ENCODE data around the gene FAM241A. TPM values are rescaled to one million over a fixed set of nuclear protein-coding genes. Genes with fewer than 3 reads are reported as not detected.

The FAM241A gene
- polyA plus RNA-seq, 3 donors = 1.8 to 5.5 (median 4.8) TPM

DNA sequence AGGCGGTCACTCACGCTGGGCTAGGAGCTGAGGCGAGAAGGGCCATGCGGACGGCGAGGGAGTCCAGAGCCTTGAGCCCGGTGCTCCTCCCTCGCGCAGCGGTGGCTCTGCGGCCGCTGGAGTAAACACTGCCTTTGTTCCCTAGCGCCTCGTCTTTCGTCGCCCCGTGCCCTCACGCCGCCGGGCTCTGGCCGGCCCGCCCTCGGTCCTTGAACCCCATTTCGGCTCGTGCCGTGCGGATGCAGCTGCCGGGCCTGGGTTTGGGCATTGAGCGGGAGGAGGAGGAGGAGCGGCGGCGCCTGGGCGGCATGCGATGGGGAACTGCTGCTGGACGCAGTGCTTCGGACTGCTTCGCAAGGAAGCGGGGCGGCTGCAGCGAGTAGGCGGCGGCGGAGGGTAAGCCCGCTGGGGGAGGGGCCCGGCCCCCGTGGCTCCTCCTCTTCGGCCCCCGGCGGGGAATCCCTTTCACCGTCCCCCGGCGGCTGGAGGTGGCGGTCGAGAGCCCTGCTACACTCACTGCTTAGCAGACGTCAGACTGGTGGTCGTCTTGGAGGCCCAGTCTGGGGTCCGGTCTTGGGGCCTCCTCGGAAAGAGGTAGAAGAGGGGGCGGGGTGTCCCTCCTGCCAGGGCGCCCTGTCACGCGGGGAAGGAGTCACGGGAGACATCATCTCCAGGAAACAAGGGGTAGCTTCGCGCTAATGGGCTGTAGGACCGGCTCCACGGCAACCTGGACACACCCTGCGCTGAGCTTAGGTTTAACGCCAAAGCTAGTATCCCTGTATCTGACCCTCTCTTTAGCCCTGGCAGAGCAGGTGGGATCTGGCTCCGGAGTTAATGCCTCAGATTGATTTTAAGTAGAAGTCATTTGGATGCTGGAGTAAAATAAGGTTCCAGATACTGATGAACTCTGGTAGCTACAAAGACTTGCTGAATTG lies 86.8 kb downstream of the FAM241A start, which contains the start of gene AP1AR:
Gene AP1AR, plus strand, starts transcription at position 9 of the 935 bp plus-strand sequence. Its CDS starts 305 bp downstream, at position 314.
- under 1% methylated on average over 69 of the region's 70 CpGs for WGBS (ENCODE audit: insufficient coverage)
- peak within 1 kb of the TSS; percentile 93 to 99 for H3K4me3 Mint-ChIP-seq
- no peaks in the 10 kb centered on the region for H4K20me1 ChIP-seq (ENCODE audit: insufficient read depth, low read length)
- H3K4me1 ChIP-seq (ENCODE audit: control insufficient read depth in 1 of 2, insufficient read depth in 2 of 2, low read length in 2 of 2) = peaks cover 20% of the 10 kb centered on the region in 2 donors
- peaks cover 35% of the 10 kb centered on the region for H3K79me2 ChIP-seq (ENCODE audit: insufficient read depth, low read length)
- peaks cover 19% of the 10 kb centered on the region for H3K4me1 Mint-ChIP-seq
- peaks cover 2 to 9% of the 10 kb centered on the region in 2 donors for H3K36me3 Mint-ChIP-seq
- no peak for TF ChIP-seq CTCF (IDR thresholded peaks at IDR 0.05)
- DNase-seq = peak; percentile 71 to 83 (median 81)
- no peaks in the 10 kb centered on the region for H3K36me3 ChIP-seq (replicated peaks in 1 of 2; ENCODE audit: control insufficient read depth in 1 of 2, insufficient read depth in 2 of 2, low read length in 2 of 2)
- peak within 1 kb of the TSS; percentile 98 to 100 (median 99) for H3K27ac Mint-ChIP-seq
- H3K9me3 ChIP-seq (replicated peaks in 1 of 2; ENCODE audit: control insufficient read depth in 1 of 2, insufficient read depth in 1 of 2, low read length in 2 of 2) = no peaks in the 10 kb centered on the region
- H3K4me3 ChIP-seq (replicated peaks in 1 of 3; ENCODE audit: low read depth in 2 of 3, low read length in 3 of 3) = peak within 1 kb of the TSS; percentile 71 to 90 (median 83)
- peak within 1 kb of the TSS; percentile 99 for H3K27ac ChIP-seq (ENCODE audit: low read depth in 1 of 2, low read length in 2 of 2)
- intact Hi-C loops (cut with micrococcal nuclease) = loop anchor here (2.0 to 10.0 kb wide), 3 partner anchors 83 to 133 kb away; partner anchors contain the start of gene FAM241A (in 1 of the 2)
- H2AFZ ChIP-seq (ENCODE audit: insufficient read depth, low read depth, low read length, poor library complexity, severe bottlenecking) = peak within 1 kb of the TSS; percentile 88
- H3K27me3 Mint-ChIP-seq (ENCODE audit: low read depth in 3 of 3) = peaks cover 0 to 2% (median 2%) of the 10 kb centered on the region in 3 donors
- no peaks in the 10 kb centered on the region for H3K27me3 ChIP-seq (ENCODE audit: control insufficient read depth in 2 of 2, insufficient read depth in 2 of 2, low read length in 2 of 2)
- H3K9me3 Mint-ChIP-seq = no peaks in the 10 kb centered on the region
- H3K4me2 ChIP-seq (replicated peaks; ENCODE audit: extremely low read depth, low read length, poor library complexity, severe bottlenecking) = peak within 1 kb of the TSS; percentile 85
- peak within 1 kb of the TSS; percentile 94 for H3K9ac ChIP-seq (ENCODE audit: insufficient read depth, low read length, poor library complexity, severe bottlenecking)

DNA sequence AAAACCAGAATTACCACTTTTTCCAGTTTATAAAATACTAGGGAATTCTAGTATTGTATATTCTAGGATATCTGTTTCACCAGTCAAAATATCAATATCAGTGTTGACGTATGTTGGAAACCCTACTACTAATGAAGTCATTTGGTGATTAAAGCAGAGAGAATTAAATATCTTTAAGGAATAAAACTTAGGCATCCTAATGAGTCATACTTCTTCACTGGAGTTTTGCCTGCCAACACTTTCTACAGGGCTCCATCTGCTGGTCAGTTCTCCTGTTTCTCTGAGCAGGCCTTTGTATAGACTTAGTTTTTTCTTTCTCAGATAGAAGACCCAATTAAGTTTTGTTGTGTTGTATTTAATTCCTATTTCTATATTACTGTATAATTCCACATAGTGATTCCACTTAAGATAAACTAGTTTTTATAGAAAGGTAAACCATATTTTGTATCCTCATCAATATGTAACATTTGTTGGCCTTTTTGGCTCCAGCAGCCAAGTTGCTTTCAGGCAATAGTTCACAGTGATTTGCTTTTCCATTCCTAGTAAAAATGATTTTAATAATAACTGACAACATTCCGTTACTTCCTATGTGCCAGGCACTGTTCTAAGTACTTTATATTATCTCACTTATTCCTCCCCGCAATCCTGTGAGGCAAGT lies 89.8 kb downstream of the FAM241A start:
- H2AFZ ChIP-seq (ENCODE audit: insufficient read depth, low read depth, low read length, poor library complexity, severe bottlenecking) = no peak overlapping the region
- H4K20me1 ChIP-seq (ENCODE audit: insufficient read depth, low read length) = no peaks in the 10 kb centered on the region
- H3K79me2 ChIP-seq (ENCODE audit: insufficient read depth, low read length) = peaks cover 38% of the 10 kb centered on the region
- peak; percentile 58 to 80 (median 80) for DNase-seq
- no peaks in the 10 kb centered on the region for H3K27me3 ChIP-seq (ENCODE audit: control insufficient read depth in 2 of 2, insufficient read depth in 2 of 2, low read length in 2 of 2)
- no peaks in the 10 kb centered on the region for H3K9me3 Mint-ChIP-seq
- intact Hi-C loops (cut with micrococcal nuclease) = loop anchor here in 1 of 2 donors (5.0 to 10.0 kb wide), 2 partner anchors 90 to 133 kb away; partner anchors contain the start of gene FAM241A
- peaks cover 18% of the 10 kb centered on the region for H3K4me1 Mint-ChIP-seq
- H3K4me3 Mint-ChIP-seq = no peak overlapping the region
- peak; percentile 84 for TF ChIP-seq CTCF (IDR thresholded peaks at IDR 0.05)
- no peaks in the 10 kb centered on the region for H3K36me3 ChIP-seq (replicated peaks in 1 of 2; ENCODE audit: control insufficient read depth in 1 of 2, insufficient read depth in 2 of 2, low read length in 2 of 2)
- H3K9me3 ChIP-seq (replicated peaks in 1 of 2; ENCODE audit: control insufficient read depth in 1 of 2, insufficient read depth in 1 of 2, low read length in 2 of 2) = no peaks in the 10 kb centered on the region
- WGBS (ENCODE audit: insufficient coverage) = no CpG with 5 or more reads among the region's 3 CpGs
- no peak overlapping the region for H3K9ac ChIP-seq (ENCODE audit: insufficient read depth, low read length, poor library complexity, severe bottlenecking)
- H3K4me2 ChIP-seq (replicated peaks; ENCODE audit: extremely low read depth, low read length, poor library complexity, severe bottlenecking) = no peak overlapping the region
- no peak overlapping the region for H3K4me3 ChIP-seq (replicated peaks in 1 of 3; ENCODE audit: low read depth in 2 of 3, low read length in 3 of 3)
- H3K36me3 Mint-ChIP-seq = peaks cover 3 to 12% of the 10 kb centered on the region in 2 donors
- peaks cover 19 to 20% of the 10 kb centered on the region in 2 donors for H3K4me1 ChIP-seq (ENCODE audit: control insufficient read depth in 1 of 2, insufficient read depth in 2 of 2, low read length in 2 of 2)
- peaks cover 0 to 2% (median 0%) of the 10 kb centered on the region in 3 donors for H3K27me3 Mint-ChIP-seq (ENCODE audit: low read depth in 3 of 3)
- no peak overlapping the region for H3K27ac ChIP-seq (ENCODE audit: low read depth in 1 of 2, low read length in 2 of 2)
- no peak overlapping the region for H3K27ac Mint-ChIP-seq

Data from CD14-positive monocyte (primary cell).